Measurements from ENCODE around the gene GALNT14.

The GALNT14 gene

GRCh38 chr2:30957591-30957990 lies 180.6 kb downstream of the GALNT14 start:
- no peak overlapping the region for H3K27ac ChIP-seq
- TF ChIP-seq ZFX (IDR thresholded peaks at IDR 0.05; ENCODE audit: borderline replicate concordance) (no peak), CTCF (IDR thresholded peaks at IDR 0.05) (no peak)

- H3K27ac ChIP-seq = no peak overlapping the region
- TF ChIP-seq CTCF (IDR thresholded peaks at IDR 0.05) (no peak), ZFX (IDR thresholded peaks at IDR 0.05; ENCODE audit: borderline replicate concordance) (no peak)
Observed at GRCh38 chr2:30956995-30957394, 181.2 kb downstream of the GALNT14 start.

- TF ChIP-seq CTCF (IDR thresholded peaks at IDR 0.05) = no peak
- TF ChIP-seq ZFX (IDR thresholded peaks at IDR 0.05; ENCODE audit: borderline replicate concordance) = no peak
- H3K27ac ChIP-seq = no peak overlapping the region
Observed at GRCh38 chr2:30955516-30956132, 182.6 kb downstream of the GALNT14 start.

GRCh38 chr2:30950339-30950738 lies 187.9 kb downstream of the GALNT14 start:
- TF ChIP-seq CTCF (IDR thresholded peaks at IDR 0.05) (no peak), ZFX (IDR thresholded peaks at IDR 0.05; ENCODE audit: borderline replicate concordance) (no peak)
- no peak overlapping the region for H3K27ac ChIP-seq

- no peak overlapping the region for H3K27ac ChIP-seq
- TF ChIP-seq CTCF (IDR thresholded peaks at IDR 0.05) (no peak), ZFX (IDR thresholded peaks at IDR 0.05; ENCODE audit: borderline replicate concordance) (no peak)
Observed at GRCh38 chr2:30949435-30949834, 188.8 kb downstream of the GALNT14 start.

- no peak for TF ChIP-seq CTCF (IDR thresholded peaks at IDR 0.05)
- no peak for TF ChIP-seq ZFX (IDR thresholded peaks at IDR 0.05; ENCODE audit: borderline replicate concordance)
Observed at GRCh38 chr2:30948857-30949256, 189.4 kb downstream of the GALNT14 start.

GRCh38 chr2:30948130-30948529 lies 190.1 kb downstream of the GALNT14 start:
- no peak for TF ChIP-seq ZFX (IDR thresholded peaks at IDR 0.05; ENCODE audit: borderline replicate concordance)
- TF ChIP-seq CTCF (IDR thresholded peaks at IDR 0.05) = no peak
- no peak overlapping the region for H3K27ac ChIP-seq

More at GRCh38 chr2:30948857-30949256, 189.4 kb downstream of the GALNT14 start:
- H3K27ac ChIP-seq = no peak overlapping the region

Data from 22Rv1 (cell line).